Stimulated activated CD4-positive, alpha-beta T cell treated with anti-CD3 and anti-CD28 coated beads, TNF-alpha, amount 100 ng/mL, for 4 hours (primary cell): Measurements from ENCODE around the gene SRD5A1.
A peak's percentile ranks its signal among the peaks of the same experiment; 100 is the strongest.

Experiments
- DNase-seq, 3 experiments: peaks; one replicate each; pipeline ENCODE4 v3.0.0-alpha.2; 2020; ENCODE audit warnings: low read depth in 3 of 3

Gene SRD5A1, protein sequence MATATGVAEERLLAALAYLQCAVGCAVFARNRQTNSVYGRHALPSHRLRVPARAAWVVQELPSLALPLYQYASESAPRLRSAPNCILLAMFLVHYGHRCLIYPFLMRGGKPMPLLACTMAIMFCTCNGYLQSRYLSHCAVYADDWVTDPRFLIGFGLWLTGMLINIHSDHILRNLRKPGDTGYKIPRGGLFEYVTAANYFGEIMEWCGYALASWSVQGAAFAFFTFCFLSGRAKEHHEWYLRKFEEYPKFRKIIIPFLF

DNA sequence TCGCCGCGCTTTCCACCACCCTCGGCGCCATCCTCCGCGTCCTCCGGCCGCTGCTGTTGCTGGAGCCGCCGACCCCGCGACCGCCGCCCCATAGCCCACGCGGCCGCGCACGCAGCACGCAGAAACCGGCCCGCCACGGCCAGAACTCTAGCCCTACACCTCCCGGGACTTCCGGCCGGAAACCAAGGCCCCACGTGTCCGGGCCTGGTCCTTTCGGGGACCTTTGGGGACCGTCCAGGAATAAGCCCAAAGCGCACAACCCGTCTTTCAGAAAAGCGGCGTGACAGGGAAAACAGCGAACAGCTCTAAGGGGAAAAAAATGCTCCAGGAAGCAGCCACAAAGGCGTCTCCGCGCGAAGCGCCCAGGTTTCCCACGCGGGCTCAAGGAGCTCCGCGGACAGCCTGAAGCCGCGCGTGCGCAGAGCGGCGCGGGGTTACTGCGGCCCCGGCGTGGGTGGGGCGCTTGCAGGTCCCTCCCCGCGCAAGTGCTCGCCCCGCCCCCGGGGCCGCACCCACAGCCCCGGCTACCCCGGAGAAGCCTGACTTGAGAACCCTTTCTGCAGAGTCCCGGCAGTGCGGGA is at the start of gene SRD5A1, which contains the start of gene NSUN2:
Gene SRD5A1 (plus strand): TSS at position 553 of the 581 bp plus-strand sequence. CDS start 137 bp downstream, outside the sequence.
Gene NSUN2 (minus strand): TSS at position 157 of the 581 bp plus-strand sequence. CDS start 65 bp downstream, at position 92.
- DNase-seq: peak; percentile 87 to 92 (median 88)

DNA sequence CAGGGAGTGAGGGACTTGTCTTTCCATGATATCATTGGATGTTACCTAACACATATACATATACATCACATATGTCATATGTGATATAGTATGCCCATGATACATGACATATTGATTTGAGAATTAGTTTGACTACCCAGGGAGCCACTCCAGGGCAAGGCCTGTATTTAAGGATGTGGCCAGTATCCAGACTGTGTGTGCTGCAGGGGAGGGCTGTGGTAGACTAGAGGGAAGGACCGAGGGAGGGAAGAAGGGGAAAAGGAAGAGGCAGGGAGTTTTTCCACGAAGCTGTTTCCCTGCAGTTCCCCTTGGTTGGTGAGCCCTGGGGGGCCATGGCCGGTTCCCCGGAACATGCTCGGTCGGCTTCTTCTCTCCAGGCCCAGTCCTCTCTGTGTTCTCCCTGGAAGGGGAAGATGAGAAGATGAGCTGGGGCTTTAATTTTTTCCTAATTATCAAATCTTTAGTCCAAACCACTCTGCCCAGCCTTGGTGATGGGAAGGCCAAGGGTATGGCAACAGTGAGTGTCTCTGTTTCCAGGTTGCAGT is 49.1 kb upstream of the SRD5A1 start:
- DNase-seq: no peak

DNA sequence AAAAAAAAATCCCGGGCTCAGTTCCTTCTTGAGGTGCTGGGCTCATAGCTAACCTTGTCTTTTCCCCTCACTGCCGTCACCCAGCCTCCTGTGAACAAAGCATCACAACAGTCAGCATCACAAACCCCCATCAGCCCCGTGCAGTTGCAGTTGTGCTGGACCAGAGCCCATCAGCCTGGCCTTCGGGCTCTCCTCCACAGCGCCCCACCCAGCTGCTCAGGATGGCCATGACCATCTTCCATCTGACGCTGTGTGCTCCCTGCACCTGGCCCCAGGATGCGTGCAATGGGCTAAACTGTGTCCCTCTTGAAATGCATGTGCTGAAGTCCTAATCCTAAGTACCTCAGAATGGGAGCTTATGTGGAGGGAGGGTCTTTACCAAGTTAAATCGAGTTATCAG is 48.5 kb upstream of the SRD5A1 start:
- no peak for DNase-seq

DNA sequence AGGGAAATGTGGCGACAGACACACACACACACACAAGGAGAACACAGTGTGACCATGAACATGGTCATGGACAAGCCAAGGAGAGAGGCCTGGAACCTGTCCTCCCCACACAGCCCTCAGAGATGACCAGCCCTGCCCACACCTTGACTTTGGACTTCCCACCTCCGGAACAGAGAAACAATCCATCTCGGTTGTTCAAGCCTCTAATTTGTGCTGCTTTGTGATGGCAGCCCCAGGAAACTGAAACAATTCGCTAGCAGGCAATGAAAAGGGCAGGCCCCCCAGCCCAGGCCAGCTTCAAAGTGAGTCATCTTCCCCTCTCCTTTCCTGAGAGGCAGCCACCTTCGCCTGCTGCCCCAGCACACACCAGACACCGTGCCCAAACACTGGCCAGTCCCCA is 48.1 kb upstream of the SRD5A1 start:
- no peak for DNase-seq

DNA sequence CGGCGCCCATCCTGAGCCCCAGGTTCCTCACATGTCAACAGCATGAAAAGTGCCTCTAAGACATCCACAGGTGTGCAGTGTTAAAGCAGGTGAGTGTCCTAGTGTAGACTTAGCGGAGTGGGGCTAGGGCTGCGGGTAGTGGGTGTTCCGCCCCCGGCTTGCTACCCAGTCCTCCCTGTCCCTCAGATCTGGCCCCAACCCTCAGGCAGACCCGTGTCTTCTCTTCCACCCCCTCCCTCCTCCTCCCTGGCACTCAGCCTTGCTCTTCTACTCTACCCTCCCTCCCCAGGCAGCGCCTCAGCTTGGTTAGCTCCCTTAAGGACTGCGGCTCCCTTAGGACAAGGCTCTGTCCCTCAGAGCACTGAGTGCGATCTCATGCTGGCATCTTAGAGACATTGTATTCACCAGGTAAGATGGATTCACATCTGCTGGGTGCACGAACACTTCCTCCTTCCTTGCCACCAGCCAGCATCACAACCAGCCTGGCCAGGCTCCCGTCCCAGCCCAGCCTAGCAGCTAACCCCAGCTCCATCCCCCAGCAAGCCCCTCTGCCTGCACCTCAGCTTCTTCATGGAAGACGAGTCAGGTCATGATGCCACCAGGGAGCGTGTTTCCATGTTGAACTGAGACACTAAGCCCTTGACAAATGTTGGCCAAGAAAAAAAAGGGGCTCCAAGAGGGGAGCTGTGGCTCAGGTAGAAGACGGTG is 47.1 kb upstream of the SRD5A1 start:
- DNase-seq: no peak

DNA sequence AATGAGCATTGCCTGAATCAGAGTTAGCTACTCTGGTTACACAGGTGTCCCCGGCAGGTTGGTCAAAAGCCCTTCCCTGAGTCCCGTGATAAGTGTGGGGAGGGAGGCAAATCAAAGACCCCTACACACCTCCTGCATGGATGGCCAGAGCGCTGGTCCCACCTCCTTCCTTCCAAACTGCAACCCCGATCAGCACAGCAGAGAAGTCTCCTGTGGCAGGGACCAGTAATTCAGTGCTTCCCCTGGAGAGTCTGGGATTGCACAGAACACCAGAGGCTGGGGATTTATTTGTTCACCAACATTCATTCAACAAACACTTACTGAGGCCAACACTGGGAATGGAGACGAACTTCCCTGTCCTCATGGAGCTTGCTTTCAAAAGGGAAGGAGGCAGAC is 46.6 kb upstream of the SRD5A1 start:
- DNase-seq: no peak

DNA sequence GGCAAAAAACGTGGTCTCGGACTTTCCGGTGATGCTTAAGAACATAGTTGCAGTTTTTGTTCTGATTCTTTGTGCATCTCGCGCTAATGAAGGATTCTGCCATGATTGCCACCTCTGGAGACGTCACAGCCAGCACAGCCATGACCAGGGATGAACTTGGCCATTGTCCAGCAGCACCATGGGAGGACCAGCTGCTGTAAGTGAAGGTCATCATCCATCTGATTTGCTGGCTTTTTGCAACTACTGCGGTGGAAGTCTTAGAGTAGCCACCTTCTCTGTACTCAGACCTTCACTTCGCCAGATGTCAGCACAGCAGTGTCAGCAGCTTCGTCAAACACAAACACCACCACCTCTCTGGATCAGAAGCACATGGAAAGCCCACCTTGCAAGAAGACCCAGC is 46.1 kb upstream of the SRD5A1 start:
- DNase-seq: no peak

DNA sequence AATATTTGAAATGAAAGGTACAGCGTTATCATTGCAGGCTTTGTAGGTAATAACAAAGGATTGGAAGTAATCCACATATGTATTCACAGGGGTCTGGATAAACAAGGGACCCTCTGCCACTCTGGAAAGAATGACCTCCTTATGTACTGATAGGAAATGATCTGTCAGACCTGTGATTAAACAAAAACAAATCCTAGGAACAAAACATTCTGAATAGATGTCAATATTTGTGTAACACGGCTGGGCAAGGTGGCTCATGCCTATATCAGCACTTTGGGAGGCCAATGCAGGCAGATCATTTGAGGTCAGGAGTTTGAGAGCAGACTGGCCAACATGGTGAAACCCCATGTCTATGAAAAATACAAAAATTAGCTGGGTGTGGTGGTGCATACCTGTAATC is 42.7 kb upstream of the SRD5A1 start:
- no peak for DNase-seq

DNA sequence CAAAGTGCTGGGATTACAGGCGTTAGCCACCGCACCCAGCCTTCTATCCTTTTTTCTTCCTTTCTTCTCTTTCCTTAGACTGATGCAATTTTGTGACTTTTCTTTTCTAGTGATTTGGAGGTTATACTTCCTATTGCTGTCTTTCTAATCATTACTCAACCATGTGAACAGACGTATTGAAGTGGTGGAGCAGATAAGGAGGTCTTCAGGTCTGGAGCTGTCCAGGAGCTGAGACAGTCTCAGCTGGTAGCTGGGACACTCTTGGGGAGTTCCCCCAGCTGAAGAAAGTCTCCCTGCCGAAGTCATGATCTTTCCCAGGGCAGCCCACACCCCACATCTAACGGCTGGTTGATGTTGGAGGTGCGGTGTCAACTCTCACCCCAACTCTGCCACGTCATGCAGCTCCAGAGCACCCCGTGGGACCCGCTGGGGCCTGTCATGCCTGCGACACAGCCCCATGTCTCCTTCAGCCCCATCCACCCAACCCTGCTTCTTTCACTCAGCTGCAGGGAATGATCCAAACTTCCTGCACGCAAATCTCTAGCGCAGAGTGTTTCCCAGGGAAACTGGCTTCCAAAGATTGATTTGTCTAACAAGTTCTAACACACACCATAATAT is 41.5 kb upstream of the SRD5A1 start:
- DNase-seq: no peak

DNA sequence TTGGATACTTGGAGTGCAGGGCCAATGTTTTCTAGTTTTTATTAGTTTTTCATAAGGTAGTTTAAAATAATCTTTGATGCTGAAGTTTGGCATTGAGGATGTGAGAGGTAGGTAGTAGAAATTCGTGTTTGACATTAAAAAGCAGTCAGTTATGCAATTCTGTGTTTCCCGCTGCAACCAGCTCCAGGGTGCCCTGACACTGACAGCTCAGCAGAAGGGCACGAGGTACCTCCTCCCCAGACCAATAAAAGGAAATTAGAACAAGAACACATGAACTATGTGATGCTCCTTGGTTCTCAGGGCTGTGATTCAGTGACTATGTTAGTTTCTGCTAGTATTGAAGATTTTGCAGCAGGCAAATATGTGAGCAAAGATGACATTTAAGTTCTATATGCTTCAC is 40.6 kb upstream of the SRD5A1 start:
- DNase-seq: no peak

DNA sequence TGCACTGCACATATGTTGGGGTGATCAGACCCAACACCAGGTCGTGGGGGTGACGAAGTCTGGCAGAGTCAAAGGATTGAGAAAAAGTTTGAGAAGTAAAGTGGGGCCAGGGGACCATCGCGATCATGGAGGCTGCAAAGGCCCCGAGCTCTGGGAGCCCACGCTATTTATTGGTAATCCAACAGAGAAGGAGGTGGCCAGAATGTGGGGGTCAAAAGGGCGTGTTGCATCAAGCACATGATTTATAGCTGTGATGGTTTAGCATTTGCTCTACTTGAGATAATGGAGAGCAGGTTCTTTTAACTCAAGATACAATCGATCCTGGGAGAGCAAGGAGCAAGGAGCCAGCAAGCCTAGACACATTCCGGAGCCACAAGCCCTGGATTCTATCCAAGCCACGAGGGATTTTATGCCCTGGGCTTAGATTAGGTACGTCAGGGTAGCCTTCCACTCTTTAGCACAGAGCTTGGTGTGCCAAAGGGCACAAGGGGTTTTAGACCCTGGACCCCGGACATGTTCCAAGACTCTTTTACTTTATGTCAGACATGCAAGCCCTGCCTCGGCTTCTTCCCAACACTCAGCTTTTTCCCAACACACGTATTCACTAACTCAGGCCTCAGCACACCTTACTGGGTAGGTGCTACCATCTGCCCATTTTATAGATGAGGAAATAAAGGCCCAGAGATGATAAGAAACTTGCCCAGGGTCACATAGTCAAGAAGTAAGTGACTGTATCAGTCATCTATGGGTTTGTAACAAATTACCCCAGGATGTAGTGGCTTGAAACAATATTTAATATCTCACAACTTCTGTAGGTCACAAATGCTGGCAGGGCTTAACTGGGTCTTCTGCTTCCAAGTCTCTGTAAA is 39.9 kb upstream of the SRD5A1 start:
- DNase-seq: no peak

DNA sequence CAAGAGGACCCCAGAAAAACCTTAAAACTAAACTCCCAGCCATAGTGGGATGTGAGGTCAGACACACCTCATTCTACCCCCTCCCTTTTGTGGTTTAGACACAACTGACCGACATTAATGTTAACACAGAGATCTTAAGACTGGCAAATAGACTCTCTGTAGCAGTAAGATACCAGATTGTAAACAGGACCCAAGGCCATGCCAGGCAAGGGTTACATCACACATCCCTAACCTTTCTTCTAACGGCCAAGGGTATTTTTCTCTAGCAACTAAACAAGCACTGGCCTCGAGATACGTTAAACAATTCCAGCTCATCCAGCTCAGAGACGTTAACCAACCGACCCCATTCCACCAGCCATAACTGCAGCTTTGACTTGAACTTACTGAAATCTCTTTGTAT is 39.2 kb upstream of the SRD5A1 start:
- no peak for DNase-seq

DNA sequence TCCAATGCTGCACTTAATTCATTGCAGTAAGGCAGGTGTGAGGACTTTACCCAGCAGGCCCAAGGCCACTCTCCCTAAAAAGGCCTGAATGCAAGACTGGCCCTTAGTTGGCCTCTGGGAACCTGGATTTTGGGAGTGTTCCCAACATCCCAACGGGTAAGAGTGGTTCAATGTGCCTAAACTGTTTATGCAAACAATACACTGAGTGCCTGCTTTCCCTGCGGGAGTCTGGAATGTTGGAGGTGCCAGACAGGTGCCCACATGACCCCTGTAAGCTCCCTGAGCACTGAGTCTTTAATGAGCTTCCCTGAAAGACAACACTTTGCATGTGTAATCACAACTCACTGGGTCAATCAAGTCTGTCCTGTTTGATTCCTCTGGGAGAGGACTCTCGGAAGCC is 37.8 kb upstream of the SRD5A1 start:
- no peak for DNase-seq

DNA sequence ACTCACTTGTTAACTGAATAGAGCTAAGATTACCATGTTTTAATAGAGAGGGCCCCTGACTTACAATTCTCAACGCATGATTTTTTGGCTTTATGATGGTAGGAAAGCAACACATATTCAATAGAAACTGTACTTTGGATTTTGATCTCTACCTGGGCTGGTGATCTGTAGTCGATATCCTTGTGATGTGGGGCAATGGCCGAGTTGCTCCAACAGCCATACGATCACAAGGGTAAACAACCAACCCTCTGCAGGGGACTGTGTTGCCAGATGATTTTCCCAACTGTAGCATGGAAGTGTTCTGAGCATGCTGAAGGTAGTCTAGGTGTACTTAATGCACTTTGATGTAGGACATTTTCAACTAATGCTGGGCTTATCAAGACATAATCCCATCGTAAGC is 36.9 kb upstream of the SRD5A1 start:
- no peak for DNase-seq

DNA sequence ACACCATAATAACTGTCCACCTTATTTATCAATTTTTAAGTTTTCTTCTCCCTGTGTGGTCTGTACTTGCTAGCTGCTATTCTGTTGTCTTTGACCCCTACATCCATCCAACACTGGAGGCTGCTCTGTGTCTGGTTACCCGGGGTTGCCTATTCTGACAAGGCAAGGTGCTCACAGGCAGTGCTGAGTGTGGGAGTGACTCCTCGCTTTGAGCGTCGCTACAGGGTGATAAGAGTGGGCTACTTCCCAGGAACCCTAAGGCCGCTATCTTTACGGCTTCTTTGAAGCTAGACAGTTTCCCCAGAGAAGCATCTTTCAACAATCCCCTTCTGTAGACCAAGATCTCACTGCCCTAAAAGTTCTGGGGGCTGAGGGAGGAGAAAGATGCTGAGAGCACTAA is 35.7 kb upstream of the SRD5A1 start:
- no peak for DNase-seq

DNA sequence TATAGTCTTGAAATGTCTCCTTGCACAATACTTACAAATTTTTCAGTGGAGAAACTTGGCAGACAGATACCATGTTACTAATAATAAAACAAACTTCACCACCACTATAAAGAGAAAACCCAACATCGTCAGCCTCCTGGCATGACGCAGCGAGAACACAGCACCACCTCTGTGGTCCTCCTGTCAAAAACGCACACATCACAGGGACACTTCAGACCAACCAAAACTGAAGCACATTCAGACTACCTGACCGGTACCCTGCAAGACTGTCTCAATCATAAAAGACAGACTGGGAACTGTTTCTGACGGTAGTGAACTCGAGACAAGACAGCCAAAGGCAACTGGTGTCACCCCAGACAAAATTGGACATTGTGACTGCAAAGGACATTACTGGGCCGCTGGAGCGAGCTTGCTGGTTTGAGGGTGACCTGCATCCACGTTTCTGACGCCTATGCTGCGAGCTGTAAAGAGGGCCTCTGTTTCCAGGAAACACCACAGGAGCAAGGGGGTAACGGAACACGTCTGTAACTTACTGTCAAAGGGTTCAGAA is 34.8 kb upstream of the SRD5A1 start:
- no peak for DNase-seq

DNA sequence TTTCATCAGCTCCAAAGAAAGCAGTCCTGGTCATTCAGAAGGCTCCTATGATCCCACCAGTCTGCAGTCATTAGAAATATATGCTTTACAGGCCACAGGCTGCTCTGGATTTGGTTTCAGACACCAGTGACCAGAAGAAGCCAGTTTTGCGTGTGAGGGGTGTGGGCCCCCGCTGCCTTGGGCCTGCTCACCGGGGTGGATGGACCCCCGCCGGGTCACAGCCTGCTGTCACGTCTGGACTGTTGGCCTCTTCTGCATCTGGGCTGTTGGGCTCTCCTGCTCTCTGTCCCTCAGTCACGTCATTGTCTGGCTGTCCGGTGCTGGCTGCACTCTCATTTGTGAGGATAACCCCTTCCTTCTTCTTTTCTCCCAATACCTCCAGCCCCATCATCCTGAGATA is 33.5 kb upstream of the SRD5A1 start:
- DNase-seq: no peak

DNA sequence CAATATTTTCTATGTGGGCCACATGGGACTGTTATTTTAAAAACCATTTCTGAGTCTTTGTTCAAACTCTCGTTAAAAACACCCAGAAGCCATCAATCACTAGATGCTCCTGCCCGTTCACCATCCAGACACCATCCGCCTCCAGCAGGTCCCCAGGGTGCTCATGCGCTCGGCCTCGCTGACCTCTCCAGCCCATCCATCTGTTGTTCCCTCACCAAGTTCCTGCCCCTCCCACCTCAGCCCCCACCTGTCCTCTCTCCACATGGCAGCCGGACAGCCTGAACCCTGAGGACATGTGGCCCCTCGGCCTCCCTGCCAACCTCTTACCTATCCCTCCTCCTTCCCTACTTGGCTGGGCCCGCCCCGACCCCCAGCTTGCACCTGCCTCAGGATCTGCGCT is 32.0 kb upstream of the SRD5A1 start:
- no peak for DNase-seq

DNA sequence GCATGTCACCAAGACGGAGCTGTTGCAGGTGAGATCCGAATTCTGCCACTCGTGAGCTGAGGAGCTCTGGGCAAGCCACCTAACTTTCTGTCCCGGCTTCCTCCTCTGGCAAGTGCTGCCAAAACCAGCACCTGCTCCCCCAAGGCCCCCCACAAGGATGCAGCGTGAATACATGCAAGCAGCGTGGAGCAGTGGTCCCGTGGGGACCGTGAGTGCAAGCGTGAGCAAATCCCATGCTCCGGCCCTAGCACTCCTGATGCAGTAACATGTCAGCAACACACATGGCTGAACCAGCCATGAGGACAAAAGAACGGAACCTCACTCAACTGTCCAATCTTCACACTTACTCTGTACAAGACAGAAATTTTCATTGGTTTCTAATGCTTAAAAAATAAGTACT is 31.4 kb upstream of the SRD5A1 start:
- DNase-seq: no peak

DNA sequence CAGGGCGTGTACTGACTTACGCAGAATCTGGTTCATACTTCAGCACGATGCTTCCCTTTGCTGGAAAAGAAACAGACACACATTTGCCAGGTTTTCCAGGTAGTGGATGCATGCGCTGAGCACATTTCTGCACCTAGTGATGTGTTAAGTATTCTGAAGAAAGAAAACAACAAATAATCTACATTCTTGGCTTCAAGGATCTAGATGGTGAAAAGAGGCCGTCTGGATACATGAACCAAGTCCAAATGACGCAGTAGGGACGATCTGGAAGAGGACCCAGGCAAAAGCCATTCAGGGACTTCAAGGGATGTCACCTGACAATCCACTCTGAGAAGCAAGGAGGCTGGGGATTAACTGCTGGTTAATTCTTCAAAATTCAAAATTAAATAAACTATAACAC is 30.8 kb upstream of the SRD5A1 start:
- DNase-seq: no peak

DNA sequence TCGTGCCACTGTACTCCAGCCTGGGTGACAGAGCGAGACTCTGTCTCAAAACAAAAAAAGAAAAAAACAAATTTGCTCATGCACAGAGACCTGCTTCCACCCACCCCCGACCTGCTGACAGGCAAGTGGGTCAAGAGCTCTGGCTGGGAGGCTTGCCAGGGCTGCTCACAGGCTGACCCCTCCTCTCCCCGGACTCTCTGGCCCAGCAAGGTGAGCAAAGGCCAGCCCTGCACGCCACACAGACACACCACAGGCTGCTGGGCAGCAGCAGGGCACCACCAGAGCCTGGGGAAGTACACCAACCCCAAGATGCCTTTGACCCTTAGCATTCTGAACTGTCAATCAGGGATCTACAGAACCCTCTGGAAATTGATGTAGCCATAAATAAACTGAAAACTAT is 29.6 kb upstream of the SRD5A1 start:
- no peak for DNase-seq
